A673 (cell line): ENCODE measurements around the gene VPS41. TPM values are rescaled to one million over a fixed set of nuclear protein-coding genes. Genes with fewer than 3 reads are reported as not detected.
"Not testable (repeated sequence)": the region's sequence is repeated elsewhere in the genome, so short reads cannot be mapped to it uniquely, and the experiment has no call there.

Source experiments
- BruUV-seq: library from RNA; stranded (reverse); fragments of 400-500 nt; replicated peaks from 2 replicates; lab custom pipeline; 2021; lab: Mats Ljungman, UMichigan
- CTCF ChIA-PET: fragments of 300-600 bp; sonication (Branson Sonifier 250); formaldehyde crosslinking; loops from one replicate; lab custom pipeline; 2022; ENCODE audit warnings: antibody characterized with exemption; lab: Charles Lee
- POLR2A ChIA-PET: fragments of 300-600 bp; sonication (Branson Sonifier 250); formaldehyde crosslinking; loops from one replicate; lab custom pipeline; 2022; ENCODE audit warnings: antibody characterized with exemption; ENCODE audit not compliant: low non-redundant PET; lab: Charles Lee
- DNase-seq: peaks from one replicate; pipeline ENCODE4 v3.0.0-alpha.2; 2015; ENCODE audit warnings: low spot score
- H3K27ac ChIP-seq: fragments of 200-600 bp; sonication (generic); 2 replicates; pipeline ENCODE4 v1.5.1; 2016; ENCODE audit warnings: mixed run types, low read depth, mild to moderate bottlenecking, mixed read lengths, antibody characterized with exemption, low read length; ENCODE audit not compliant: poor library complexity, severe bottlenecking
- H3K27me3 ChIP-seq: fragments of 200-600 bp; sonication (generic); replicated peaks from 2 replicates; pipeline ENCODE4 v1.6.1; 2017; ENCODE audit warnings: mixed run types, low read depth, mild to moderate bottlenecking, mixed read lengths, antibody characterized with exemption, low read length; ENCODE audit not compliant: insufficient read depth, poor library complexity
- H3K36me3 ChIP-seq: fragments of 200-600 bp; sonication (generic); 2 replicates; pipeline ENCODE4 v1.6.1; 2016; ENCODE audit warnings: mixed run types, mild to moderate bottlenecking, mixed read lengths, antibody characterized with exemption, low read length; ENCODE audit not compliant: insufficient read depth, poor library complexity, severe bottlenecking
- H3K4me1 ChIP-seq: fragments of 200-600 bp; sonication (generic); 2 replicates; pipeline ENCODE4 v1.6.1; 2017; ENCODE audit warnings: mixed run types, mild to moderate bottlenecking, mixed read lengths, antibody characterized with exemption, low read length; ENCODE audit not compliant: insufficient read depth, poor library complexity, severe bottlenecking
- H3K4me3 ChIP-seq: fragments of 200-600 bp; sonication (generic); 2 replicates; pipeline ENCODE4 v1.5.1; 2016; ENCODE audit warnings: low read depth, mixed run types, mild to moderate bottlenecking, mixed read lengths, low read length; ENCODE audit not compliant: poor library complexity, severe bottlenecking
- H3K9me3 ChIP-seq: fragments of 200-600 bp; sonication (generic); 2 replicates; pipeline ENCODE4 v1.6.1; 2016; ENCODE audit warnings: mixed run types, low read depth, mild to moderate bottlenecking, mixed read lengths, antibody characterized with exemption, low read length; ENCODE audit not compliant: poor library complexity, severe bottlenecking
- CTCF ChIP-seq: fragments of 300-800, 200-600 bp; sonication (generic); conservative IDR thresholded peaks from 2 replicates; pipeline ENCODE4 v1.5.1; 2017; ENCODE audit warnings: low read depth, mild to moderate bottlenecking, antibody characterized with exemption, low read length, moderate library complexity, mixed read lengths
- EZH2 ChIP-seq: fragments of 200-600 bp; sonication (generic); IDR thresholded peaks from 2 replicates; pipeline ENCODE4 v1.6.1; 2017; ENCODE audit warnings: borderline replicate concordance, low read depth, mild to moderate bottlenecking, mixed read lengths, antibody characterized with exemption, low read length; ENCODE audit not compliant: poor library complexity, severe bottlenecking
- intact Hi-C: fragments of 100-400 bp; cut with micrococcal nuclease; formaldehyde crosslinking; loops from one replicate; pipeline ENCODE4 v1.10.0; 2022; ENCODE audit not compliant: unreplicated experiment
- total RNA-seq: library from RNA; stranded (reverse); gene quantifications from 2 replicates; pipeline ENCODE4 v1.2.3, GENCODE V29; 2021

Gene VPS41
- total RNA-seq, 1 experiment from 2014 or later, result 45.8 TPM

GRCh38 chr7:38953227-38953626 lies 44.2 kb upstream of the VPS41 start:
- intact Hi-C loops, result no loop called here
- TF ChIP-seq EZH2 (no peak), CTCF (no peak)
- DNase-seq, result no peak
- H3K36me3 ChIP-seq, result no peaks in the 10 kb centered on the region
- peaks cover 2% of the 10 kb centered on the region for H3K27me3 ChIP-seq
- BruUV-seq, result no TSS peak
- ChIA-PET CTCF (no interaction called here), POLR2A (no interaction called here)
- no peaks in the 10 kb centered on the region for H3K4me1 ChIP-seq
- H3K9me3 ChIP-seq, result no peaks in the 10 kb centered on the region
- H3K4me3 ChIP-seq, result no peak overlapping the region
- no peak overlapping the region for H3K27ac ChIP-seq

- BruUV-seq, result no TSS peak
- Histone ChIP-seq H3K27ac (no peak overlapping the region), H3K9me3 (no peaks in the 10 kb centered on the region), H3K27me3 (no peaks in the 10 kb centered on the region), H3K4me3 (no peak overlapping the region), H3K36me3 (no peaks in the 10 kb centered on the region), H3K4me1 (no peaks in the 10 kb centered on the region)
- POLR2A ChIA-PET, result no interaction called here
- CTCF ChIA-PET, result no interaction called here
- TF ChIP-seq EZH2 (no peak), CTCF (no peak)
- DNase-seq, result peak; percentile 12
- intact Hi-C loops, result no loop called here
Measured at GRCh38 chr7:38951213-38951612, 42.2 kb upstream of the VPS41 start.

- no TSS peak for BruUV-seq
- CTCF ChIA-PET, result no interaction called here
Measured at GRCh38 chr7:38950309-38950708, 41.3 kb upstream of the VPS41 start.

GRCh38 chr7:38947541-38947940 lies 38.5 kb upstream of the VPS41 start:
- POLR2A ChIA-PET, intact Hi-C loops, DNase-seq, H3K4me3 ChIP-seq, CTCF ChIA-PET, BruUV-seq, H3K27me3 ChIP-seq, H3K4me1 ChIP-seq, H3K9me3 ChIP-seq, H3K36me3 ChIP-seq, H3K27ac ChIP-seq: not testable (repeated sequence)

More at GRCh38 chr7:38950309-38950708, 41.3 kb upstream of the VPS41 start:
- Histone ChIP-seq H3K36me3 (no peaks in the 10 kb centered on the region), H3K4me1 (no peaks in the 10 kb centered on the region), H3K4me3 (no peak overlapping the region), H3K9me3 (no peaks in the 10 kb centered on the region), H3K27me3 (no peaks in the 10 kb centered on the region), H3K27ac (no peak overlapping the region)
- TF ChIP-seq EZH2, result no peak
- TF ChIP-seq CTCF, result no peak
- POLR2A ChIA-PET, result no interaction called here
- intact Hi-C loops, result no loop called here
- DNase-seq, result no peak
